Measurements from ENCODE around the gene CSNK2A1. TPM values are rescaled to one million over a fixed set of nuclear protein-coding genes. Genes with fewer than 3 reads are reported as not detected.

CSNK2A1 gene
- total and polyA plus RNA-seq, 4 donors = 17.0 to 60.3 (median 39.7) TPM

GRCh38 chr20:479487-479886, 64.1 kb downstream of the CSNK2A1 start:
- H3K4me1 ChIP-seq (ENCODE audit: control insufficient read depth in 4 of 4, insufficient read depth in 4 of 4, low read length in 3 of 4) = peaks cover 0 to 6% (median 5%) of the 10 kb centered on the region in 4 donors
- TF ChIP-seq EGR1 (IDR thresholded peaks at IDR 0.05; ENCODE audit: low read depth in 2 of 2) (no peak), JUND (IDR thresholded peaks at IDR 0.05) (no peak), MAX (IDR thresholded peaks at IDR 0.05) (no peak), GABPA (IDR thresholded peaks at IDR 0.05 in 1 of 2, conservative IDR thresholded peaks at IDR 0.05 in 1 of 2) (no peak), FOXA2 (IDR thresholded peaks at IDR 0.05) (no peak), REST (IDR thresholded peaks at IDR 0.05) (no peak), SP1 (IDR thresholded peaks at IDR 0.05) (no peak)
- peaks cover 9 to 24% (median 17%) of the 10 kb centered on the region in 4 donors for H3K36me3 ChIP-seq (ENCODE audit: control insufficient read depth in 4 of 4, insufficient read depth in 3 of 4, low read depth in 1 of 4, low read length in 3 of 4)
- H3K9ac ChIP-seq (ENCODE audit: low read depth in 1 of 2, low read length in 2 of 2) = peak overlapping the region in 1 of 2 donors; percentile 3
- H3K9me3 ChIP-seq (ENCODE audit: control insufficient read depth in 4 of 4, low read length in 3 of 4) = no peaks in the 10 kb centered on the region
- no peak overlapping the region for H3K4me3 ChIP-seq (ENCODE audit: low read depth in 1 of 3, low read length in 3 of 3)
- no peak overlapping the region for H3K27ac ChIP-seq (ENCODE audit: low read depth in 1 of 2, low read length in 2 of 2)
- no peak for DNase-seq (ENCODE audit: low spot score)
- H3K27me3 ChIP-seq (ENCODE audit: control insufficient read depth in 4 of 4, insufficient read depth in 4 of 4, low read length in 3 of 4) = no peaks in the 10 kb centered on the region
- 32% methylated on average over 2 of the region's 2 CpGs for WGBS

- H3K9me3 ChIP-seq (ENCODE audit: control insufficient read depth in 4 of 4, low read length in 3 of 4) = no peaks in the 10 kb centered on the region
- H3K36me3 ChIP-seq (ENCODE audit: control insufficient read depth in 4 of 4, insufficient read depth in 3 of 4, low read depth in 1 of 4, low read length in 3 of 4) = peaks cover 7 to 21% (median 14%) of the 10 kb centered on the region in 4 donors
- peaks cover 0 to 1% (median under 1%) of the 10 kb centered on the region in 4 donors for H3K4me1 ChIP-seq (ENCODE audit: control insufficient read depth in 4 of 4, insufficient read depth in 4 of 4, low read length in 3 of 4)
- no peak overlapping the region for H3K9ac ChIP-seq (ENCODE audit: low read depth in 1 of 2, low read length in 2 of 2)
- no peak for DNase-seq (ENCODE audit: low spot score)
- no peaks in the 10 kb centered on the region for H3K27me3 ChIP-seq (ENCODE audit: control insufficient read depth in 4 of 4, insufficient read depth in 4 of 4, low read length in 3 of 4)
- 50% methylated on average over 3 of the region's 3 CpGs for WGBS
- peak; percentile 60 for TF ChIP-seq CTCF (IDR thresholded peaks at IDR 0.05; ENCODE audit: low read depth, low read length, missing input control)
- TF ChIP-seq YY1 (IDR thresholded peaks at IDR 0.05) = peak; percentile 43
- TF ChIP-seq FOXA1 (IDR thresholded peaks at IDR 0.05) = no peak
- peak; percentile 85 for TF ChIP-seq RAD21 (IDR thresholded peaks at IDR 0.05)
- no peak overlapping the region for H3K27ac ChIP-seq (ENCODE audit: low read depth in 1 of 2, low read length in 2 of 2)
- H3K4me3 ChIP-seq (ENCODE audit: low read depth in 1 of 3, low read length in 3 of 3) = no peak overlapping the region
Measured at GRCh38 chr20:478949-479429, 64.6 kb downstream of the CSNK2A1 start.
